Measurements from ENCODE around the gene BTBD16. TPM values are rescaled to one million over a fixed set of nuclear protein-coding genes. Genes with fewer than 3 reads are reported as not detected.

BTBD16 gene
- total RNA-seq, 1 donor from 2014 or later, result 1.2 TPM

DNA sequence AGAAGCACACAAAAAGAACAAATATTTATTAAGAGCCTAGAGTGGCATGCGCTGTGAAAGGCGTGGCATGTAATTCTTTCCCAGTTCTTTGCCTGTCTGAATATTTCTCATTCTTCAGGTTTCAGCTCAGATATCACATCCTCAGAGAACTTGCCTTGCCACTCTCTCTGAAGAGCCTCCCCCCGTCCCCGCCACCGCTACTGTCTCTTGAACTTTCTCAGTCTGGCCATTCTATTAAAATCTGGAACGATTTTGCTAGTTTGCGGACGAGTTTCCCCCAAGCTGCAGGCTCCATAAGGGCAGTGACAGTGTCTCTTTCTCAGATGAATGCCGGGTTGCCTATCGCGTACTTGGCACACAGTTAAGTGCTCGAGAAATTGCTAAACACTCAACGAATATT lies 102.6 kb downstream of the BTBD16 start:
- DNase-seq (ENCODE audit: low spot score), result no peak

GRCh38 chr10:122374237-122374858 lies 103.3 kb downstream of the BTBD16 start, which contains the start of gene PLEKHA1:
TSS of gene PLEKHA1 (plus strand) at chr10:122374708. CDS start at chr10:122393201, 18,493 bp downstream.
- peak; percentile 97 for DNase-seq (ENCODE audit: low spot score)

GRCh38 chr10:122374859-122375678 lies 104.0 kb downstream of the BTBD16 start:
- peak; percentile 38 for DNase-seq (ENCODE audit: low spot score)

DNA sequence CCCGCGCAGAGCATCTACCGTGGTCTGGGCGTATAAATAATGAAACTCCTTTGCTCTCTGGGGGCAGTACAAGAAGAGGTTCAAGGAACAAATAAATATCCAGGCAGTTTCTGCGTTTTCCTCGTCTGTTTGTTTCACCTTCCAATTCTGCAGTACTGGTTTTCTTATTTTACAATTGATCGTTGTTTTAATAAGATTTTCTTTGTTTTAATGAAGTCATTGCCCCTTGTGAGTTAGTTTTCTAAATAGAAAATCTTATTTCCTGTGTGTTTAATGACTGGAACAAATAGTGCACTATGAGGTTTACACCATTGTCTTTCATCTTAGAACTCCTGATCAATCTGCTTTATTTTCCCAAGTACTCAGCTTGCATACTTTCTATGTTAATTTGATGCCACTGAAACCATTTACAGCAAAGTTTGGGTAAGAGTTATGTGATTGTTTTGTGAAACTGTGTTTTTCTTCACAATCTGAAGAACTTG lies 104.6 kb downstream of the BTBD16 start:
- no peak for DNase-seq (ENCODE audit: low spot score)

DNA sequence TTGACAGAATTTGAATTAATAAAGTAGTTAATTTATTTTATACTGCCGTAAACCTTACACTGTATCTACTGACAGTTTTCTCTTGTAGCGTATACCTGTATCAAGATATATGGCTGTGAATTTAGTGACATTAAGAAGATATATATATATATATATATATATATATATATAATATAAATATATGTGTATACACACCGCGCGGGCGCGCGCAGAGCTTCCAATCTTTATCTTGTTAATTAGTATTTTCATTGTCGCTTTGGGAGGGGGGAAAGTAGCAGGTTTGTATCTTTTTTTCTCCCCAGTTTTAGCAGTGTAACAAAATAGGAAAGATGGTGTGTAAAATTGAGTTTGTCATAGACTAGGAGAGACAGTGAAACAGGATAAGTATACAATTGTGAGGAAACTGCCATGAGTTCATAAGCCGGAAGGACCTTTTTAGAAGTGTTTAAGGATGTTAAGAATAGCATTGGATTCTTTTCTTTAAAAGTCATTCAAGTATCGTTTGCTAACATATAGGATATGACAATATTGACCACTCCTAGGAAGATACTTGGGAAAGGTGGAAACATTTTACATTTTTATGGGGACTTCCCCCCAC lies 105.4 kb downstream of the BTBD16 start:
- no peak for DNase-seq (ENCODE audit: low spot score)

DNA sequence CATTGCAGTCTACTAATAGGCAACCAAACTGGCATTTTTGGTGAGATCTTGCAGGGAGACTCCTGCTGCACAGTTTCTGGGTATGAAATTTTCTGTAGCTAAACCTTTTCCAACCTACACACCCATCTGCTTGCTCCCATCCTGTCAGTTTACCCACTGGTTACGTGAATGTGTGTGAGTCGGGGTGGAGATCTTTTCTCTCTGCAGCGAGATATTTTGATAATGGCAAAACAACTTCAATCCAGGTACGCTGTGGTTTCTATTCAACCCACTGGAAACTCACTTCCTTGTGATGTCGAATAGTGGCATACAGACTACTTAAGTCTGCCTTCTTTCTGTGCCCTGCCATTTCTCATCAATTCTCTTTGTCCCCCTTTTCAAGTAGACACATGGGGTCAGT lies 107.9 kb downstream of the BTBD16 start:
- DNase-seq (ENCODE audit: low spot score), result no peak

DNA sequence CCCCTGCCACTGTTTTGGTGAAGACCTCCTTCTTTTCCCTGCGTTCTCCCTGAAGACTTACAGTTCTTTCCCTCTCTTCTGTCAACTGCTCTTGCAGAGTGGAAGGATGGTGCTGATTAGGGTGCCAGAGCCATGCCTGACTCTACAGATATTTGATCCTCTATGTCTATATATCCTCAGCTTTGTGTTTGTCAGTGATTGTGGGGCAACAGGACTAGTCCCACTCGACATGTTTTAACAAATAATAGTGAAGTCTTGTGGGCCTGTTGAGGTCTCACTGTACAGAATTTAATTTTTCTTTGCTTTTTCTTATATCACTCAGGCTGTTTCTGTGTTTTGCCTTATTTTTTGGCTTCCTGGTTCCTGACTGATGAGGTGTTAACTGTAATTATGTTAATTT lies 108.4 kb downstream of the BTBD16 start:
- no peak for DNase-seq (ENCODE audit: low spot score)

DNA sequence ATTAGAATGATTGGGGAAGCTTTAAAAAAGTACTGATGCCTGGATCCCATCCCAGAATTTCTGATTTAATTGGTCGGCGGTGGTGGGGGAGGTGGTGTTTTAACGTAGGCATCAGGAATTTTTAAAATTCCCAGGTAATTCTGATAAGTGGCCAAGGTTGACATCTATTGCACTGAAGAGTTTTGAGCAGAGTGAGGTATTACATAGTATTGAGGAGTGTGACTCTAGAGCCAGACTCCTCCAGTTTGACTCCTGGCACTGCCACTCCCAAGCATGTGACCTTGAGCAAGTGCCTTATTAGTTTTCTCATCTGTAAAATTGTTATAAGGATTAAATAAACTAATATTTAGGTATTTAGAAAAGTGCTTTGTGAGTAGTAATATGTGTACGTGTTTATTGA lies 109.6 kb downstream of the BTBD16 start:
- no peak for DNase-seq (ENCODE audit: low spot score)

DNA sequence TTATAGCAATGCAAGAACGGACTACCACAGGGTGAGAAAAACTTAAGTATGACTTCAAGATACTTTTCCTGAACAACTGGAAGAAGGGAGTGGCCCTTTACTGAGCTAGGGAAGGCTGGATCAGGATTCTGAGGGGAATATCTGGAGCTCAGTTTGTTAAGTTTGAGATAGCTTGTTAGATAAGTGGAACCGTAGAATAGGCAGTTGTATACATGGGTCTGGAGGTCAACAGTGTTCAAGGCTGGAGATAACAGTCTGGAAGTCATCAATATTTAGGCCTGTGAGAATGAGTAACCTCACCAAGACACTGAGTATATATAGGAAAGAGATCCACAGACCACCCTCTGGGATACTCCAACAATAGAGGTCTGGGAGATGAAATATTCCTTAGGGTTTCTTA lies 110.6 kb downstream of the BTBD16 start:
- no peak for DNase-seq (ENCODE audit: low spot score)

- DNase-seq (ENCODE audit: low spot score), result no peak
These were observed 115.4 kb downstream of the BTBD16 start for GRCh38 chr10:122386514-122386913.

DNA sequence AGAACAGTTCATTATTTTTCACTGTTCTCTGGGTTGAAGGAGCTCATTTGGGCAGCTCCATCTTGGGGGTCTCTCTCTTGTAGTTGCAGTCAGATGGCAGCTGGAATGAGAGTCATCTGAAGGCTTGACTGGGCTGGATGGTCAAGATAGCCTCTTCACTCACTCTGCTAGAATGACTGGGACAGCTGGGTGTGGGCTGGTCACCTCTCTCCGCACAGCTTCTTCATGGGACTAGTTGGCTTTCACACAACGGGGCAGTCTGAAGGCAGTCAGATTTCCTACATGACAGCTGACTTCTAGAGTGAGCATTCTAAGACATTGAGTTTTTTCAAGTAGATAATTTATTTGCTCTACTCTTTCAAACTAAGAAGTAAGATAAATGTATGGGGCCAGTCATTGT lies 116.5 kb downstream of the BTBD16 start:
- DNase-seq (ENCODE audit: low spot score), result no peak

Other genes with a start within 250 kb of the BTBD16 start
- 54.8 TPM for gene PLEKHA1, start 103.4 kb downstream of the BTBD16 start, total RNA-seq
- not detected for gene ARMS2, start 183.4 kb downstream of the BTBD16 start, total RNA-seq
- 141 TPM for gene HTRA1, start 190.3 kb downstream of the BTBD16 start, total RNA-seq

Data from mucosa of gallbladder (tissue), 1 donor.